Ovary (tissue), 3 donors: Measurements from ENCODE around the gene DNAH6.

Experiments used
- CTCF ChIP-seq, 3 donors: fragments of 450-650 bp in 2 of 3; fragments of 200-600 bp in 1 of 3; IDR thresholded peaks; one replicate each; pipeline versions ENCODE4 v1.5.1 to v1.8.0; 2016 to 2022; ENCODE audit warnings: antibody characterized with exemption in 3 of 3, mild to moderate bottlenecking in 1 of 3
- EP300 ChIP-seq: sonication (generic); formaldehyde crosslinking; IDR thresholded peaks from one replicate; pipeline ENCODE4 v1.6.1; 2017; ENCODE audit warnings: antibody characterized with exemption
- POLR2A ChIP-seq: fragments of 450-650 bp; IDR thresholded peaks from one replicate; pipeline ENCODE4 v1.6.1; 2017; ENCODE audit warnings: antibody characterized with exemption, mild to moderate bottlenecking, moderate library complexity
- donor health status: DM: no; HTN: no; CAD: no.

- no peak for TF ChIP-seq POLR2A
- no peak for TF ChIP-seq CTCF (IDR thresholded peaks at IDR 0.05)
- no peak for TF ChIP-seq EP300
These were observed 263.5 kb downstream of the DNAH6 start for GRCh38 chr2:84779781-84780180.
